Body of pancreas (tissue), 4 donors: Measurements from ENCODE around the gene DUSP12.

Source experiments
- POLR2A ChIP-seq, 3 donors: fragments of 450-650 bp; IDR thresholded peaks; one replicate each; pipeline ENCODE4 v1.6.1; 2016; ENCODE audit warnings: antibody characterized with exemption in 3 of 3, mild to moderate bottlenecking in 2 of 3
- TF ChIP-seq, protein P1 (sequence below), 7 experiments: fragments of 450-650 bp in 4 of 7; fragments of 200-600 bp in 3 of 7; sonication (generic) in 3 of 7; IDR thresholded peaks; one replicate each; pipeline ENCODE4 v1.5.1; 2016 to 2019; ENCODE audit warnings: antibody characterized with exemption in 7 of 7

DNA sequence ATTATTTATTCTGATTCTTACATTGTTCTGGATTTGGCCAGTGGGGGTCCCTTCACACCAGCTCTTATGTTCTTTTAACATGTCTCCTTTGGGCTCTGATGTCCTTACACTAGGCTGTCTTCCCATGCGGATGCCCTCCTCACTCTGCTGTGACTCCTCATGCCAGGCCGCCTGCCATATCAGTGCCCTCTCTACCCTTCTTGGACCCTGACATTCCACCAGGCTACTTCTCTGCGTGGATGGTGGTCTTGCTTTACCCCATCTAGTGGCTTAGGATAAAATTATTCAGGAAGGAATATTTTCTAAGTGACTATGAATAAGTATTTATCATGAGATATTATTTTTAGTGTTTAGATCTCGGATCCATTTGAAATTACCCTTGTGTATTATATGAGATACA, 37.8 kb downstream of the DUSP12 start:
- TF ChIP-seq, protein P1, sequence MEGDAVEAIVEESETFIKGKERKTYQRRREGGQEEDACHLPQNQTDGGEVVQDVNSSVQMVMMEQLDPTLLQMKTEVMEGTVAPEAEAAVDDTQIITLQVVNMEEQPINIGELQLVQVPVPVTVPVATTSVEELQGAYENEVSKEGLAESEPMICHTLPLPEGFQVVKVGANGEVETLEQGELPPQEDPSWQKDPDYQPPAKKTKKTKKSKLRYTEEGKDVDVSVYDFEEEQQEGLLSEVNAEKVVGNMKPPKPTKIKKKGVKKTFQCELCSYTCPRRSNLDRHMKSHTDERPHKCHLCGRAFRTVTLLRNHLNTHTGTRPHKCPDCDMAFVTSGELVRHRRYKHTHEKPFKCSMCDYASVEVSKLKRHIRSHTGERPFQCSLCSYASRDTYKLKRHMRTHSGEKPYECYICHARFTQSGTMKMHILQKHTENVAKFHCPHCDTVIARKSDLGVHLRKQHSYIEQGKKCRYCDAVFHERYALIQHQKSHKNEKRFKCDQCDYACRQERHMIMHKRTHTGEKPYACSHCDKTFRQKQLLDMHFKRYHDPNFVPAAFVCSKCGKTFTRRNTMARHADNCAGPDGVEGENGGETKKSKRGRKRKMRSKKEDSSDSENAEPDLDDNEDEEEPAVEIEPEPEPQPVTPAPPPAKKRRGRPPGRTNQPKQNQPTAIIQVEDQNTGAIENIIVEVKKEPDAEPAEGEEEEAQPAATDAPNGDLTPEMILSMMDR (IDR thresholded peaks at IDR 0.05): no peak
- TF ChIP-seq POLR2A (IDR thresholded peaks at IDR 0.05): no peak
